Gastroesophageal sphincter (tissue), 4 donors: ENCODE results near the gene LTO1. TPM values are rescaled to one million over a fixed set of nuclear protein-coding genes. Genes with fewer than 3 reads are reported as not detected.

Experiments
- ATAC-seq: fragments of 150-250 bp; one replicate; pipeline ENCODE4 v1.9.1; 2016; ENCODE audit warnings: mild to moderate bottlenecking, moderate library complexity
- H3K27ac ChIP-seq, 4 donors: fragments of 200-600 bp; sonication (generic) in 3 of 4; 1 replicate in 3 of 4; 2 replicates in 1 of 4; pipeline ENCODE4 v1.5.1; 2016 to 2019
- H3K27me3 ChIP-seq: fragments of 200-600 bp; sonication (generic); one replicate; pipeline ENCODE4 v1.5.1; 2019
- H3K36me3 ChIP-seq, 2 donors: fragments of 200-600 bp; sonication (generic); one replicate each; pipeline ENCODE4 v1.5.1; 2019; ENCODE audit warnings: control low read depth in 1 of 2
- H3K4me1 ChIP-seq, 3 donors: fragments of 200-600 bp; sonication (generic); 1 replicate in 2 of 3; 2 replicates in 1 of 3; pipeline ENCODE4 v1.5.1; 2016 to 2019; ENCODE audit warnings: control low read depth in 2 of 3
- H3K4me3 ChIP-seq, 2 donors: fragments of 200-600 bp; sonication (generic); one replicate each; pipeline ENCODE4 v1.5.1; 2019; ENCODE audit warnings: mild to moderate bottlenecking in 1 of 2, moderate library complexity in 1 of 2
- H3K9me3 ChIP-seq, 3 donors: fragments of 200-600 bp; sonication (generic); one replicate each; pipeline ENCODE4 v1.5.1; 2017 to 2019; ENCODE audit warnings: control low read depth in 2 of 3
- EP300 ChIP-seq: sonication (generic); formaldehyde crosslinking; IDR thresholded peaks from one replicate; pipeline ENCODE4 v1.6.1; 2017; ENCODE audit warnings: antibody characterized with exemption, mild to moderate bottlenecking
- POLR2A ChIP-seq, 2 donors: fragments of 450-650 bp; IDR thresholded peaks; one replicate each; pipeline ENCODE4 v1.6.1; 2017; ENCODE audit warnings: antibody characterized with exemption in 2 of 2, mild to moderate bottlenecking in 2 of 2, moderate library complexity in 1 of 2
- POLR2AphosphoS5 ChIP-seq: sonication (generic); formaldehyde crosslinking; IDR thresholded peaks from one replicate; pipeline ENCODE4 v1.6.1; 2017; ENCODE audit warnings: antibody characterized with exemption
- WGBS, 2 donors: methylation state at CpG; one replicate each; pipeline ENCODE4 v1.1.5; 2018; ENCODE audit warnings: low coverage in 1 of 2; 5-methylcytosine and 5-hydroxymethylcytosine counted together
- total RNA-seq, 4 donors: library from RNA; depleted of rRNA; stranded (reverse); fragments of >200 nt; gene quantifications; one replicate each; pipeline ENCODE4 v1.1.0, GENCODE V29; 2016
- TF ChIP-seq, protein P1 (sequence below), 4 experiments: fragments of 200-600 bp in 2 of 4; fragments of 450-650 bp in 2 of 4; sonication (generic) in 1 of 4; IDR thresholded peaks; one replicate each; pipeline ENCODE4 v1.5.1; 2017 to 2019; ENCODE audit warnings: antibody characterized with exemption in 4 of 4, mild to moderate bottlenecking in 2 of 4, moderate library complexity in 2 of 4

Gene LTO1
- total RNA-seq, 4 donors from 2014 or later = 13.7 to 34.4 (median 18.0) TPM

- ATAC-seq = no peak
- Histone ChIP-seq H3K4me1 (peaks cover 0 to 53% (median 42%) of the 10 kb centered on the region in 3 donors), H3K27me3 (peaks cover 83% of the 10 kb centered on the region), H3K4me3 (peak overlapping the region in 1 of 2 donors; percentile 53), H3K36me3 (no peaks in the 10 kb centered on the region), H3K9me3 (no peaks in the 10 kb centered on the region), H3K27ac (peak overlapping the region in 1 of 4 donors; percentile 72)
- TF ChIP-seq, protein P1, sequence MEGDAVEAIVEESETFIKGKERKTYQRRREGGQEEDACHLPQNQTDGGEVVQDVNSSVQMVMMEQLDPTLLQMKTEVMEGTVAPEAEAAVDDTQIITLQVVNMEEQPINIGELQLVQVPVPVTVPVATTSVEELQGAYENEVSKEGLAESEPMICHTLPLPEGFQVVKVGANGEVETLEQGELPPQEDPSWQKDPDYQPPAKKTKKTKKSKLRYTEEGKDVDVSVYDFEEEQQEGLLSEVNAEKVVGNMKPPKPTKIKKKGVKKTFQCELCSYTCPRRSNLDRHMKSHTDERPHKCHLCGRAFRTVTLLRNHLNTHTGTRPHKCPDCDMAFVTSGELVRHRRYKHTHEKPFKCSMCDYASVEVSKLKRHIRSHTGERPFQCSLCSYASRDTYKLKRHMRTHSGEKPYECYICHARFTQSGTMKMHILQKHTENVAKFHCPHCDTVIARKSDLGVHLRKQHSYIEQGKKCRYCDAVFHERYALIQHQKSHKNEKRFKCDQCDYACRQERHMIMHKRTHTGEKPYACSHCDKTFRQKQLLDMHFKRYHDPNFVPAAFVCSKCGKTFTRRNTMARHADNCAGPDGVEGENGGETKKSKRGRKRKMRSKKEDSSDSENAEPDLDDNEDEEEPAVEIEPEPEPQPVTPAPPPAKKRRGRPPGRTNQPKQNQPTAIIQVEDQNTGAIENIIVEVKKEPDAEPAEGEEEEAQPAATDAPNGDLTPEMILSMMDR (IDR thresholded peaks at IDR 0.05) = no peak
- no peak for TF ChIP-seq EP300
- no peak for TF ChIP-seq POLR2AphosphoS5
- no peak for TF ChIP-seq POLR2A (IDR thresholded peaks at IDR 0.05)
- 17 to 23% methylated on average over 11 to 12 of the region's 17 CpGs for WGBS, 2 donors
These were observed 39.2 kb downstream of the LTO1 start for GRCh38 chr11:69635804-69636511.

GRCh38 chr11:69635195-69635594 lies 40.0 kb downstream of the LTO1 start:
- WGBS, 2 donors = 73 to 83% methylated on average over 6 of the region's 6 CpGs
- peaks cover 0 to 45% (median 35%) of the 10 kb centered on the region in 3 donors for H3K4me1 ChIP-seq
- ATAC-seq = no peak
- no peak overlapping the region for H3K4me3 ChIP-seq
- H3K27ac ChIP-seq = no peak overlapping the region
- TF ChIP-seq EP300 (no peak), POLR2AphosphoS5 (no peak), POLR2A (IDR thresholded peaks at IDR 0.05) (no peak)
- TF ChIP-seq, protein P1 (IDR thresholded peaks at IDR 0.05) = no peak
- no peaks in the 10 kb centered on the region for H3K36me3 ChIP-seq
- H3K9me3 ChIP-seq = no peaks in the 10 kb centered on the region
- H3K27me3 ChIP-seq = peaks cover 79% of the 10 kb centered on the region

GRCh38 chr11:69634590-69634989 lies 40.6 kb downstream of the LTO1 start:
- Histone ChIP-seq H3K4me1 (peaks cover 0 to 39% (median 31%) of the 10 kb centered on the region in 3 donors), H3K4me3 (no peak overlapping the region), H3K27me3 (peaks cover 77% of the 10 kb centered on the region), H3K9me3 (peaks cover 0 to 6% (median 0%) of the 10 kb centered on the region in 3 donors), H3K36me3 (no peaks in the 10 kb centered on the region), H3K27ac (no peak overlapping the region)
- TF ChIP-seq, protein P1 (IDR thresholded peaks at IDR 0.05) = no peak
- TF ChIP-seq POLR2A (IDR thresholded peaks at IDR 0.05) (no peak), EP300 (no peak), POLR2AphosphoS5 (no peak)
- WGBS, 2 donors = 76% methylated on average over 4 of the region's 7 CpGs; no CpG with 5 or more reads in 1 of the 2 donors
- ATAC-seq = no peak

DNA sequence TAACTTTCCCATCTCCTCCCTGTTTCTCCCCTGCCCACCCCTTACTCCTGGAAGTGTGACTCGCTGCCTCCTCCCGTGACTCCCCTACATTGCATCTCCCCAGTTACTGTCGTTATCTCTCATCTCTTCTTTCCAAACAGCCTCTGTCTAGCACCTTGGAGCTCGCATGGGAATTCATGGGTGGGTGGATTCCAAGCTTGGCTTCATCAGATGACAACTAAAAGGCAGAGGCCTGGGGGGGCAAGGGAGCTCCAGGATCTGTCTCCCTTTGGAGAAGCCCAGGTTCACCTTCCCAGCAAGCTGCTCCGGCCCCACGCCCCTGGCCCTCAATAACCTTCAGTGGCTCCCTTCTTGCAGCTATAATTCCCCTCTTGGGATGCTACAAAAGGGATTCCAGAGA lies 41.1 kb downstream of the LTO1 start:
- H3K4me1 ChIP-seq = peaks cover 0 to 34% (median 27%) of the 10 kb centered on the region in 3 donors
- H3K9me3 ChIP-seq = peaks cover 0 to 6% (median 0%) of the 10 kb centered on the region in 3 donors
- no peak for ATAC-seq
- WGBS, 2 donors = 92% methylated on average over 2 of the region's 6 CpGs; no CpG with 5 or more reads in 1 of the 2 donors
- no peak overlapping the region for H3K27ac ChIP-seq
- TF ChIP-seq EP300 (no peak), POLR2A (IDR thresholded peaks at IDR 0.05) (no peak), POLR2AphosphoS5 (no peak)
- TF ChIP-seq, protein P1 (IDR thresholded peaks at IDR 0.05) = no peak
- no peaks in the 10 kb centered on the region for H3K36me3 ChIP-seq
- H3K4me3 ChIP-seq = no peak overlapping the region
- peaks cover 74% of the 10 kb centered on the region for H3K27me3 ChIP-seq

DNA sequence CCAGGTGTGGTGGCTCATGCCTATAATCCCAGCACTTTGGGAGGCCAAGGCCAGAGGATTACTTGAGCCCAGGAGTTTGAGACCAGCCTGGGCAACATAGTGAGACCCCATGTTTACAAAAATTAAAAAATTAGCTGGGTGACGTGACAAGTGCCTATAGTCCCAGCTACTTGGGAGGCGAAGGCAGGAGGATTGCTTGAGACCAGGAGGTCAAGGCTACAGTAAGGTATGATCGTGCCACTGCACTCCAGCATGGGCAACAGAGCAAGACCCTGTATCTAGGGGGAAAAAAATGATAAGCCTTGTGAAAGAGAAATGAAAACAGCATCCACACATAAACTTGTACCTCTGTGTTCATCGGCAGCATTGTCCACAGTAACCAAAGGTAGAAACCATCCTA lies 42.3 kb downstream of the LTO1 start:
- Histone ChIP-seq H3K4me3 (no peak overlapping the region), H3K4me1 (peaks cover 0 to 22% (median 20%) of the 10 kb centered on the region in 3 donors), H3K36me3 (no peaks in the 10 kb centered on the region), H3K9me3 (peaks cover 0 to 6% (median 0%) of the 10 kb centered on the region in 3 donors), H3K27ac (no peak overlapping the region), H3K27me3 (peaks cover 73% of the 10 kb centered on the region)
- 92 to 94% methylated on average over 3 to 4 of the region's 4 CpGs for WGBS, 2 donors
- no peak for TF ChIP-seq POLR2AphosphoS5
- no peak for TF ChIP-seq POLR2A (IDR thresholded peaks at IDR 0.05)
- TF ChIP-seq, protein P1 (IDR thresholded peaks at IDR 0.05) = no peak
- no peak for TF ChIP-seq EP300
- ATAC-seq = no peak
